Mesendoderm (in vitro differentiated cells): Measurements from ENCODE around the gene ZRANB3.

ENCODE experiments used
- DNase-seq: peaks from one replicate; pipeline ENCODE4 v3.0.0; 2013
- H2AK5ac ChIP-seq: 2 replicates; pipeline ENCODE4 v1.6.1; 2013; ENCODE audit warnings: low read length, inconsistent platforms
- H2BK120ac ChIP-seq: 2 replicates; pipeline ENCODE4 v1.6.1; 2013; ENCODE audit warnings: low read depth, mild to moderate bottlenecking, low read length, moderate library complexity, mixed read lengths
- H2BK15ac ChIP-seq: replicated peaks from 2 replicates; pipeline ENCODE4 v1.6.1; 2013; ENCODE audit warnings: low read depth, mild to moderate bottlenecking, moderate library complexity
- H2BK5ac ChIP-seq: 2 replicates; pipeline ENCODE4 v1.6.1; 2013; ENCODE audit warnings: low read length, inconsistent platforms
- H3K18ac ChIP-seq: 2 replicates; pipeline ENCODE4 v1.6.1; 2013; ENCODE audit warnings: mild to moderate bottlenecking, low read length, mixed read lengths
- H3K23ac ChIP-seq: one replicate; pipeline ENCODE4 v1.6.1; 2013; ENCODE audit warnings: low read length
- H3K27ac ChIP-seq: 2 replicates; pipeline ENCODE4 v1.5.1; 2013; ENCODE audit warnings: low read depth, mild to moderate bottlenecking, inconsistent platforms, low read length, moderate library complexity
- H3K27me3 ChIP-seq: 2 replicates; pipeline ENCODE4 v1.6.1; 2013; ENCODE audit warnings: low read length, control low read depth, mild to moderate bottlenecking, inconsistent platforms; ENCODE audit not compliant: insufficient read depth, poor library complexity
- H3K36me3 ChIP-seq: 2 replicates; pipeline ENCODE4 v1.6.1; 2013; ENCODE audit warnings: low read length, inconsistent platforms; ENCODE audit not compliant: control insufficient read depth, insufficient read depth
- H3K4ac ChIP-seq: one replicate; pipeline ENCODE4 v1.6.1; 2013; ENCODE audit warnings: low read depth, mild to moderate bottlenecking, low read length, moderate library complexity
- H3K4me1 ChIP-seq: 2 replicates; pipeline ENCODE4 v1.6.1; 2013; ENCODE audit warnings: low read depth, low read length, inconsistent platforms; ENCODE audit not compliant: control insufficient read depth
- H3K4me2 ChIP-seq: 2 replicates; pipeline ENCODE4 v1.6.1; 2013; ENCODE audit warnings: low read length
- H3K4me3 ChIP-seq: 2 replicates; pipeline ENCODE4 v1.5.1; 2013; ENCODE audit warnings: mild to moderate bottlenecking, low read length
- H3K56ac ChIP-seq: one replicate; pipeline ENCODE4 v1.6.1; 2013; ENCODE audit warnings: low read length
- H3K79me1 ChIP-seq: 2 replicates; pipeline ENCODE4 v1.6.1; 2013; ENCODE audit warnings: low read length, inconsistent platforms
- H3K79me2 ChIP-seq: 2 replicates; pipeline ENCODE4 v1.6.1; 2013; ENCODE audit warnings: mild to moderate bottlenecking, low read length; ENCODE audit not compliant: control insufficient read depth, insufficient read depth
- H3K9ac ChIP-seq: 2 replicates; pipeline ENCODE4 v1.6.1; 2013; ENCODE audit warnings: low read length, inconsistent platforms
- H4K5ac ChIP-seq: one replicate; pipeline ENCODE4 v1.6.1; 2013; ENCODE audit warnings: low read length
- H4K8ac ChIP-seq: one replicate; pipeline ENCODE4 v1.6.1; 2013; ENCODE audit warnings: low read depth, mild to moderate bottlenecking, control low read depth, low read length, moderate library complexity
- whole genome bisulfite sequencing: extraction: QIAGEN DNeasy Blood & Tissue Kit; methylation state at CpG from one replicate; pipeline ENCODE4 v1.1.7; 2013; ENCODE audit warnings: low lambda C conversion rate, missing lambda C conversion rate; ENCODE audit not compliant: insufficient coverage; ENCODE audit errors: extremely low coverage; 5-methylcytosine and 5-hydroxymethylcytosine counted together

ZRANB3 gene

GRCh38 chr2:135186054-135186453 is 345.0 kb downstream of the ZRANB3 start:
- Histone ChIP-seq H3K27ac (no peak overlapping the region), H3K79me2 (no peaks in the 10 kb centered on the region), H4K8ac (no peak overlapping the region), H3K9ac (no peak overlapping the region), H3K56ac (no peak overlapping the region), H3K4me1 (no peaks in the 10 kb centered on the region), H2BK5ac (no peak overlapping the region), H3K27me3 (no peaks in the 10 kb centered on the region), H3K23ac (no peak overlapping the region), H3K4ac (no peak overlapping the region), H3K4me3 (no peak overlapping the region), H3K36me3 (no peaks in the 10 kb centered on the region), H4K5ac (no peak overlapping the region), H2AK5ac (no peak overlapping the region), H3K4me2 (no peak overlapping the region), H2BK120ac (no peak overlapping the region), H3K18ac (no peak overlapping the region), H3K79me1 (no peaks in the 10 kb centered on the region), H2BK15ac (no peak overlapping the region)
- no CpG with 5 or more reads among the region's 5 CpGs for WGBS
- no peak for DNase-seq

GRCh38 chr2:135183822-135184221 is 347.2 kb downstream of the ZRANB3 start:
- H3K23ac ChIP-seq: no peak overlapping the region
- no peaks in the 10 kb centered on the region for H3K36me3 ChIP-seq
- H3K4me3 ChIP-seq: no peak overlapping the region
- no peaks in the 10 kb centered on the region for H3K79me1 ChIP-seq
- H3K4me2 ChIP-seq: no peak overlapping the region
- no peak for DNase-seq
- no CpG with 5 or more reads among the region's 1 CpG for WGBS
- H3K9ac ChIP-seq: no peak overlapping the region
- H3K79me2 ChIP-seq: no peaks in the 10 kb centered on the region
- no peaks in the 10 kb centered on the region for H3K27me3 ChIP-seq
- H3K4ac ChIP-seq: no peak overlapping the region
- H2BK15ac ChIP-seq: no peak overlapping the region
- no peak overlapping the region for H3K56ac ChIP-seq
- H2BK120ac ChIP-seq: no peak overlapping the region
- H4K8ac ChIP-seq: no peak overlapping the region
- H3K27ac ChIP-seq: no peak overlapping the region
- no peak overlapping the region for H2BK5ac ChIP-seq
- H3K4me1 ChIP-seq: no peaks in the 10 kb centered on the region
- no peak overlapping the region for H3K18ac ChIP-seq
- H2AK5ac ChIP-seq: no peak overlapping the region
- no peak overlapping the region for H4K5ac ChIP-seq

- Histone ChIP-seq H2BK15ac (no peak overlapping the region), H4K8ac (no peak overlapping the region), H3K79me1 (no peaks in the 10 kb centered on the region), H3K23ac (no peak overlapping the region), H3K27ac (no peak overlapping the region), H2BK120ac (no peak overlapping the region), H3K4me1 (no peaks in the 10 kb centered on the region), H3K9ac (no peak overlapping the region), H3K4ac (no peak overlapping the region), H3K4me3 (no peak overlapping the region), H3K4me2 (no peak overlapping the region), H2AK5ac (no peak overlapping the region), H4K5ac (no peak overlapping the region), H3K18ac (no peak overlapping the region), H3K27me3 (no peaks in the 10 kb centered on the region), H2BK5ac (no peak overlapping the region), H3K56ac (no peak overlapping the region), H3K79me2 (no peaks in the 10 kb centered on the region), H3K36me3 (no peaks in the 10 kb centered on the region)
- no CpG with 5 or more reads among the region's 3 CpGs for WGBS
- no peak for DNase-seq
Measured at GRCh38 chr2:135182601-135183000, 348.4 kb downstream of the ZRANB3 start.

GRCh38 chr2:135182190-135182589 is 348.8 kb downstream of the ZRANB3 start:
- no peaks in the 10 kb centered on the region for H3K27me3 ChIP-seq
- no peak overlapping the region for H3K4ac ChIP-seq
- no peak overlapping the region for H2BK5ac ChIP-seq
- H3K9ac ChIP-seq: no peak overlapping the region
- H3K79me1 ChIP-seq: no peaks in the 10 kb centered on the region
- H3K4me3 ChIP-seq: no peak overlapping the region
- H4K8ac ChIP-seq: no peak overlapping the region
- H2AK5ac ChIP-seq: no peak overlapping the region
- no CpG with 5 or more reads among the region's 8 CpGs for WGBS
- H3K4me2 ChIP-seq: no peak overlapping the region
- H3K18ac ChIP-seq: no peak overlapping the region
- peak; percentile 17 for DNase-seq
- H3K79me2 ChIP-seq: no peaks in the 10 kb centered on the region
- no peak overlapping the region for H3K27ac ChIP-seq
- H3K56ac ChIP-seq: no peak overlapping the region
- H3K4me1 ChIP-seq: no peaks in the 10 kb centered on the region
- H3K36me3 ChIP-seq: no peaks in the 10 kb centered on the region
- H3K23ac ChIP-seq: no peak overlapping the region
- no peak overlapping the region for H2BK15ac ChIP-seq
- H2BK120ac ChIP-seq: no peak overlapping the region
- H4K5ac ChIP-seq: no peak overlapping the region

- Histone ChIP-seq H3K4me2 (no peak overlapping the region), H4K8ac (no peak overlapping the region), H3K18ac (no peak overlapping the region), H3K4me1 (no peaks in the 10 kb centered on the region), H3K79me1 (no peaks in the 10 kb centered on the region), H3K79me2 (no peaks in the 10 kb centered on the region), H2BK5ac (no peak overlapping the region), H3K23ac (no peak overlapping the region), H3K56ac (no peak overlapping the region), H2AK5ac (no peak overlapping the region), H4K5ac (no peak overlapping the region), H3K27me3 (no peaks in the 10 kb centered on the region), H3K9ac (no peak overlapping the region), H3K27ac (no peak overlapping the region), H3K36me3 (no peaks in the 10 kb centered on the region), H2BK15ac (no peak overlapping the region), H3K4me3 (no peak overlapping the region), H3K4ac (no peak overlapping the region), H2BK120ac (no peak overlapping the region)
- no peak for DNase-seq
- WGBS: no CpG with 5 or more reads among the region's 1 CpG
Measured at GRCh38 chr2:135179689-135180088, 351.3 kb downstream of the ZRANB3 start.

- Histone ChIP-seq H3K4me1 (no peaks in the 10 kb centered on the region), H3K36me3 (no peaks in the 10 kb centered on the region), H3K23ac (no peak overlapping the region), H4K5ac (no peak overlapping the region), H2BK5ac (no peak overlapping the region), H4K8ac (no peak overlapping the region), H2BK15ac (no peak overlapping the region), H3K79me1 (no peaks in the 10 kb centered on the region), H2AK5ac (no peak overlapping the region), H2BK120ac (no peak overlapping the region), H3K56ac (no peak overlapping the region), H3K4ac (no peak overlapping the region), H3K4me2 (no peak overlapping the region), H3K9ac (no peak overlapping the region), H3K79me2 (no peaks in the 10 kb centered on the region), H3K4me3 (no peak overlapping the region), H3K27ac (no peak overlapping the region), H3K18ac (no peak overlapping the region), H3K27me3 (no peaks in the 10 kb centered on the region)
- DNase-seq: no peak
- WGBS: no CpG with 5 or more reads among the region's 3 CpGs
Measured at GRCh38 chr2:135175177-135175576, 355.8 kb downstream of the ZRANB3 start.
